PC-9 (cell line): ENCODE results near the gene THSD7B. TPM values are rescaled to one million over a fixed set of nuclear protein-coding genes. Genes with fewer than 3 reads are reported as not detected.

ENCODE experiments used
- BruUV-seq: library from RNA; stranded (reverse); fragments of 400-500 nt; replicated peaks from 2 replicates; lab custom pipeline; 2021; lab: Mats Ljungman, UMichigan
- CTCF ChIA-PET: fragments of 300-600 bp; sonication (Branson Sonifier 250); formaldehyde crosslinking; loops from one replicate; lab custom pipeline; 2022; ENCODE audit warnings: antibody characterized with exemption; lab: Charles Lee
- POLR2A ChIA-PET: fragments of 300-600 bp; sonication (Branson Sonifier 250); formaldehyde crosslinking; loops from one replicate; lab custom pipeline; 2022; ENCODE audit warnings: antibody characterized with exemption; ENCODE audit not compliant: unreplicated experiment; lab: Charles Lee
- DNase-seq, 2 experiments: peaks; one replicate each; pipeline versions ENCODE4 v3.0.0 to v3.0.0-alpha.2; 2015 to 2022; ENCODE audit warnings: mixed read lengths in 1 of 2
- H2AFZ ChIP-seq: fragments of 200-600 bp; sonication (generic); 2 replicates; pipeline ENCODE4 v1.8.1; 2017; ENCODE audit warnings: antibody characterized with exemption
- H3F3A ChIP-seq: fragments of 200-600 bp; sonication (generic); 2 replicates; pipeline ENCODE4 v1.8.1; 2017; ENCODE audit warnings: antibody characterized with exemption, mild to moderate bottlenecking, low read depth; ENCODE audit not compliant: insufficient read depth
- H3K27ac ChIP-seq: fragments of 200-600 bp; sonication (generic); 2 replicates; pipeline ENCODE4 v1.6.1; 2016; ENCODE audit warnings: mixed run types
- H3K27me3 ChIP-seq: fragments of 200-600 bp; sonication (generic); 2 replicates; pipeline ENCODE4 v1.6.1; 2016; ENCODE audit warnings: low read depth, mixed run types; ENCODE audit not compliant: insufficient read depth
- H3K36me3 ChIP-seq: fragments of 200-600 bp; sonication (generic); 2 replicates; pipeline ENCODE4 v1.6.1; 2016; ENCODE audit warnings: low read depth, mixed run types
- H3K4me1 ChIP-seq: fragments of 200-600 bp; sonication (generic); replicated peaks from 2 replicates; pipeline ENCODE4 v1.6.1; 2016; ENCODE audit warnings: mixed run types; ENCODE audit not compliant: insufficient read depth
- H3K4me2 ChIP-seq: fragments of 200-600 bp; sonication (generic); 2 replicates; pipeline ENCODE4 v1.6.1; 2017; ENCODE audit warnings: mixed run types
- H3K4me3 ChIP-seq: fragments of 200-600 bp; sonication (generic); 2 replicates; pipeline ENCODE4 v1.6.1; 2016; ENCODE audit warnings: mixed run types
- H3K79me2 ChIP-seq: fragments of 200-600 bp; sonication (generic); 2 replicates; pipeline ENCODE4 v1.6.1; 2017; ENCODE audit warnings: low read depth, mixed run types
- H3K9me2 ChIP-seq: fragments of 200-600 bp; sonication (generic); 2 replicates; pipeline ENCODE4 v1.8.1; 2017; ENCODE audit warnings: mild to moderate bottlenecking; ENCODE audit not compliant: insufficient read depth
- H3K9me3 ChIP-seq: fragments of 200-600 bp; sonication (generic); 2 replicates; pipeline ENCODE4 v1.8.1; 2016; ENCODE audit warnings: low read depth; ENCODE audit not compliant: insufficient read depth
- H4K20me1 ChIP-seq: fragments of 200-600 bp; sonication (generic); 2 replicates; pipeline ENCODE4 v1.8.1; 2017; ENCODE audit not compliant: insufficient read depth
- CTCF ChIP-seq: fragments of 200-600 bp; sonication (generic); conservative IDR thresholded peaks from 2 replicates; pipeline ENCODE4 v1.6.1; 2017; ENCODE audit warnings: mixed run types, antibody characterized with exemption, mild to moderate bottlenecking, moderate library complexity
- EZH2 ChIP-seq: fragments of 200-600 bp; sonication (generic); IDR thresholded peaks from 2 replicates; pipeline ENCODE4 v1.8.0; 2017; ENCODE audit warnings: antibody characterized with exemption, low read depth
- intact Hi-C: fragments of 100-400 bp; cut with micrococcal nuclease; formaldehyde crosslinking; loops from one replicate; pipeline ENCODE4 v1.10.0; 2022; ENCODE audit not compliant: unreplicated experiment
- total RNA-seq: library from RNA; stranded (reverse); gene quantifications from 2 replicates; pipeline ENCODE4 v1.2.3, GENCODE V29; 2021

Gene THSD7B
- total RNA-seq, 1 experiment from 2014 or later = not detected

GRCh38 chr2:137180012-137180411, 414.7 kb downstream of the THSD7B start:
- no peak overlapping the region for H3K4me2 ChIP-seq
- H3K27me3 ChIP-seq = no peaks in the 10 kb centered on the region
- no peaks in the 10 kb centered on the region for H4K20me1 ChIP-seq
- H3K27ac ChIP-seq = no peak overlapping the region
- H3K36me3 ChIP-seq = no peaks in the 10 kb centered on the region
- H3K9me3 ChIP-seq = no peaks in the 10 kb centered on the region
- TF ChIP-seq EZH2 = no peak
- TF ChIP-seq CTCF = no peak
- no peaks in the 10 kb centered on the region for H3F3A ChIP-seq
- no peaks in the 10 kb centered on the region for H3K79me2 ChIP-seq
- no peaks in the 10 kb centered on the region for H3K9me2 ChIP-seq
- no peak for DNase-seq
- no TSS peak for BruUV-seq
- intact Hi-C loops = no loop called here
- POLR2A ChIA-PET = no interaction called here
- H2AFZ ChIP-seq = no peak overlapping the region
- peaks cover 9% of the 10 kb centered on the region for H3K4me1 ChIP-seq
- CTCF ChIA-PET = no interaction called here
- no peak overlapping the region for H3K4me3 ChIP-seq

GRCh38 chr2:137181370-137181769, 416.0 kb downstream of the THSD7B start:
- no peaks in the 10 kb centered on the region for H3F3A ChIP-seq
- no peaks in the 10 kb centered on the region for H4K20me1 ChIP-seq
- no peaks in the 10 kb centered on the region for H3K9me3 ChIP-seq
- H3K27ac ChIP-seq = no peak overlapping the region
- ChIA-PET CTCF (no interaction called here), POLR2A (no interaction called here)
- no peaks in the 10 kb centered on the region for H3K27me3 ChIP-seq
- H3K4me2 ChIP-seq = no peak overlapping the region
- H3K4me1 ChIP-seq = peaks cover 9% of the 10 kb centered on the region
- no peaks in the 10 kb centered on the region for H3K79me2 ChIP-seq
- no peak for DNase-seq
- H3K36me3 ChIP-seq = no peaks in the 10 kb centered on the region
- H2AFZ ChIP-seq = no peak overlapping the region
- no peaks in the 10 kb centered on the region for H3K9me2 ChIP-seq
- BruUV-seq = no TSS peak
- H3K4me3 ChIP-seq = no peak overlapping the region
- intact Hi-C loops = no loop called here
- TF ChIP-seq EZH2 (no peak), CTCF (no peak)

- DNase-seq = no peak
- no peak overlapping the region for H3K4me3 ChIP-seq
- intact Hi-C loops = no loop called here
- no peaks in the 10 kb centered on the region for H3K36me3 ChIP-seq
- no peak overlapping the region for H3K4me2 ChIP-seq
- no TSS peak for BruUV-seq
- peaks cover 9% of the 10 kb centered on the region for H3K4me1 ChIP-seq
- POLR2A ChIA-PET = no interaction called here
- no peaks in the 10 kb centered on the region for H3K79me2 ChIP-seq
- no peaks in the 10 kb centered on the region for H3K9me3 ChIP-seq
- H2AFZ ChIP-seq = no peak overlapping the region
- CTCF ChIA-PET = no interaction called here
- no peaks in the 10 kb centered on the region for H4K20me1 ChIP-seq
- H3F3A ChIP-seq = no peaks in the 10 kb centered on the region
- H3K27me3 ChIP-seq = no peaks in the 10 kb centered on the region
- H3K9me2 ChIP-seq = no peaks in the 10 kb centered on the region
- H3K27ac ChIP-seq = no peak overlapping the region
- TF ChIP-seq EZH2 = no peak
- TF ChIP-seq CTCF = no peak
Measured at GRCh38 chr2:137182071-137182470, 416.7 kb downstream of the THSD7B start.
